ENCODE results near the gene CWC22. TPM values are rescaled to one million over a fixed set of nuclear protein-coding genes. Genes with fewer than 3 reads are reported as not detected.

The CWC22 gene
- total and polyA plus RNA-seq, 2 of the 8 experiments (the other 6 are each of a cell fraction or from before 2014, with no cell fraction given), result 3.7 to 34.0 TPM

- H2BK5ac ChIP-seq (ENCODE audit: low read depth, low read length), result no peak overlapping the region
- H3K36me3 ChIP-seq (ENCODE audit: control insufficient read depth in 2 of 4, insufficient read depth in 4 of 4, low read length in 3 of 4), result peaks cover 0 to 80% (median 21%) of the 10 kb centered on the region in 4 experiments; a peak in 6 of 8 replicates
- no peaks in the 10 kb centered on the region for H3K79me1 ChIP-seq (ENCODE audit: low read depth, low read length)
- ChIA-PET CTCF (ENCODE audit: partially characterized antibody) (interaction anchor here (1.2 to 2.0 kb wide), 3 partner anchors 10 to 96 kb away, joined by 3 to 7 read pairs (median 7); no protein-coding TSS in a partner anchor), POLR2A (ENCODE audit: partially characterized antibody) (interaction anchor here (1.3 kb wide), 1 partner anchor 19 kb away, joined by 3 read pairs; no protein-coding TSS in a partner anchor)
- H3K4me2 ChIP-seq (ENCODE audit: insufficient read depth in 1 of 2, low read depth in 2 of 2, low read length in 2 of 2), result no peak overlapping the region
- H4K20me1 ChIP-seq (replicated peaks in 1 of 2; ENCODE audit: control insufficient read depth in 1 of 2, insufficient read depth in 2 of 2, low read length in 2 of 2), result no peaks in the 10 kb centered on the region
- no peak overlapping the region for H3K4me3 ChIP-seq (ENCODE audit: extremely low read depth in 1 of 4, insufficient read depth in 2 of 4, low read depth in 3 of 4, low read length in 4 of 4)
- no peak overlapping the region for H3K56ac ChIP-seq (replicated peaks; ENCODE audit: insufficient read length, low read depth, low read length)
- no peak for FAIRE-seq
- no peaks in the 10 kb centered on the region for H3K27me3 ChIP-seq (replicated peaks in 1 of 4; ENCODE audit: control insufficient read depth in 3 of 4, extremely low read depth in 1 of 4, insufficient read depth in 3 of 4, low read length in 3 of 4)
- no peaks in the 10 kb centered on the region for H3K23me2 ChIP-seq (ENCODE audit: low read depth, low read length)
- H2BK15ac ChIP-seq (ENCODE audit: low read length), result no peak overlapping the region
- no peaks in the 10 kb centered on the region for H3K9me3 ChIP-seq (ENCODE audit: insufficient read depth in 2 of 2, low read depth in 1 of 2, low read length in 1 of 2)
- no peak overlapping the region for H4K5ac ChIP-seq (ENCODE audit: insufficient read length, low read depth, low read length)
- H3K23ac ChIP-seq (ENCODE audit: insufficient read length), result no peak overlapping the region
- H2BK20ac ChIP-seq (ENCODE audit: low read length), result no peak overlapping the region
- no peak overlapping the region for H3K14ac ChIP-seq (ENCODE audit: insufficient read length)
- H3K79me2 ChIP-seq (ENCODE audit: control insufficient read depth in 1 of 2, insufficient read depth in 2 of 2, low read length in 2 of 2), result 0 out of 4 replicates have a peak, but pooled peaks cover 0 to under 1% of the 10 kb centered on the region in 2 experiments
- H4K8ac ChIP-seq (ENCODE audit: extremely low read depth, insufficient read depth, low read length), result no peak overlapping the region
- no peak overlapping the region for H3K27ac ChIP-seq (ENCODE audit: low read depth, low read length)
- WGBS, 2 experiments (ENCODE audit: extremely low coverage in 1 of 2, insufficient coverage in 1 of 2, insufficient read length in 1 of 2, insufficient replicate concordance in 2 of 2, low coverage in 1 of 2, low lambda C conversion rate in 2 of 2, missing lambda C conversion rate in 1 of 2), result 96% methylated on average over 1 of the region's 1 CpG; no CpG with 5 or more reads in 1 of the 2 experiments
- H3K4me1 ChIP-seq (replicated peaks in 1 of 4; ENCODE audit: control insufficient read depth in 3 of 4, insufficient read depth in 4 of 4, low read length in 3 of 4), result no peaks in the 10 kb centered on the region
- H2BK120ac ChIP-seq (replicated peaks; ENCODE audit: low read depth, low read length), result no peak overlapping the region
- H2AK5ac ChIP-seq (ENCODE audit: low read depth, low read length), result no peak overlapping the region
- no peak for TF ChIP-seq ZNF274 (IDR thresholded peaks at IDR 0.05; ENCODE audit: borderline replicate concordance, extremely low read depth, low read length)
- TF ChIP-seq JUND (IDR thresholded peaks at IDR 0.05; ENCODE audit: low read length), result no peak
- TF ChIP-seq CBX8 (IDR thresholded peaks at IDR 0.05; ENCODE audit: borderline replicate concordance, low read depth, low read length), result no peak
- no peak for TF ChIP-seq TAF7 (optimal IDR thresholded peaks at IDR 0.05; ENCODE audit: borderline replicate concordance, low read depth, low read length)
- no peak for TF ChIP-seq SP1 (IDR thresholded peaks at IDR 0.05; ENCODE audit: low read depth, low read length)
- TF ChIP-seq TAF1 (IDR thresholded peaks at IDR 0.05; ENCODE audit: low read depth, low read length), result no peak
- TF ChIP-seq RXRA (IDR thresholded peaks at IDR 0.05; ENCODE audit: insufficient read depth, low read depth, low read length), result no peak
- DNase-seq (ENCODE audit: low read depth in 1 of 2, low spot score in 2 of 2), result no peak
- H2AFZ ChIP-seq (ENCODE audit: low read length), result no peak overlapping the region
- H2BK12ac ChIP-seq (ENCODE audit: low read depth, low read length), result no peak overlapping the region
- no peak overlapping the region for H3K4ac ChIP-seq (replicated peaks; ENCODE audit: insufficient read length, low read depth, low read length)
- H4K91ac ChIP-seq (replicated peaks; ENCODE audit: insufficient read length, low read length), result no peak overlapping the region
- no peak overlapping the region for H3K18ac ChIP-seq (ENCODE audit: extremely low read depth, low read length)
- H3K9ac ChIP-seq (replicated peaks in 1 of 4; ENCODE audit: extremely low read depth in 1 of 4, low read depth in 3 of 4, low read length in 3 of 4), result no peak overlapping the region
Measured at GRCh38 chr2:179981085-179981484, 26.0 kb downstream of the CWC22 start.

All from H1 (cell line).